ENCODE measurements around the gene PRR22.

PRR22 gene

DNA sequence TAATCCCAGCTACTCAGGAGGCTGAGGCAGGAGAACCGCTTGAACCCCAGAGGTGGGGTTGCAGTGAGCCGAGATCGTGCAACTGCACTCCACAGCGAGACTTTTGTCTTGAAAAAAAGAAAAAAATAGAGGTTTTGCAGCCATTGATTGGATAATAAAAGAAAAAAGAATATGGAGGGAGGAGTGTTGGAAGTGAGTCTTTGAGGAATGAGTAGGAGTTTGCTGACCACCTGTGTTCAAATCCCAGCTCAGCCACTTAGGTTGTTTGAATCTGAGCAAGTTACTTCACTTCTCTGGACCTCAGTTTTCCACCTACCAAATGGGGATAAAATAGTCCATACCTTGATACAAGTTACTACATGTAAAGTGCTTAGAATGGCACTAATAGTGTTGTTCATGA lies 26.6 kb upstream of the PRR22 start:
- no peak overlapping the region for H2AFZ ChIP-seq (ENCODE audit: low read depth, low read length)
- H3K79me2 ChIP-seq (ENCODE audit: low read length): no peaks in the 10 kb centered on the region
- H3K4me3 ChIP-seq (ENCODE audit: low read length): no peak overlapping the region
- H3K4me2 ChIP-seq (ENCODE audit: low read length): no peak overlapping the region
- no peaks in the 10 kb centered on the region for H3K9me3 ChIP-seq (ENCODE audit: insufficient read depth, low read length)
- H3K9ac ChIP-seq (ENCODE audit: low read length): no peak overlapping the region
- H4K20me1 ChIP-seq (ENCODE audit: insufficient read depth, low read length): 0 out of 2 replicates have a peak, but pooled peaks cover 2% of the 10 kb centered on the region
- H3K27me3 ChIP-seq (ENCODE audit: low read depth, low read length): peaks cover 13% of the 10 kb centered on the region; the same call in 1 of the 2 replicates
- H3K4me1 ChIP-seq (ENCODE audit: low read length): no peaks in the 10 kb centered on the region
- TF ChIP-seq, protein P1, sequence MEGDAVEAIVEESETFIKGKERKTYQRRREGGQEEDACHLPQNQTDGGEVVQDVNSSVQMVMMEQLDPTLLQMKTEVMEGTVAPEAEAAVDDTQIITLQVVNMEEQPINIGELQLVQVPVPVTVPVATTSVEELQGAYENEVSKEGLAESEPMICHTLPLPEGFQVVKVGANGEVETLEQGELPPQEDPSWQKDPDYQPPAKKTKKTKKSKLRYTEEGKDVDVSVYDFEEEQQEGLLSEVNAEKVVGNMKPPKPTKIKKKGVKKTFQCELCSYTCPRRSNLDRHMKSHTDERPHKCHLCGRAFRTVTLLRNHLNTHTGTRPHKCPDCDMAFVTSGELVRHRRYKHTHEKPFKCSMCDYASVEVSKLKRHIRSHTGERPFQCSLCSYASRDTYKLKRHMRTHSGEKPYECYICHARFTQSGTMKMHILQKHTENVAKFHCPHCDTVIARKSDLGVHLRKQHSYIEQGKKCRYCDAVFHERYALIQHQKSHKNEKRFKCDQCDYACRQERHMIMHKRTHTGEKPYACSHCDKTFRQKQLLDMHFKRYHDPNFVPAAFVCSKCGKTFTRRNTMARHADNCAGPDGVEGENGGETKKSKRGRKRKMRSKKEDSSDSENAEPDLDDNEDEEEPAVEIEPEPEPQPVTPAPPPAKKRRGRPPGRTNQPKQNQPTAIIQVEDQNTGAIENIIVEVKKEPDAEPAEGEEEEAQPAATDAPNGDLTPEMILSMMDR (IDR thresholded peaks at IDR 0.05; ENCODE audit: low read depth, low read length): no peak
- TF ChIP-seq EZH2phosphoT487 (IDR thresholded peaks at IDR 0.05; ENCODE audit: low read depth): no peak
- no peak overlapping the region for H3K27ac ChIP-seq (ENCODE audit: low read length)
- H3K36me3 ChIP-seq (replicated peaks; ENCODE audit: low read depth, low read length): no peaks in the 10 kb centered on the region

DNA sequence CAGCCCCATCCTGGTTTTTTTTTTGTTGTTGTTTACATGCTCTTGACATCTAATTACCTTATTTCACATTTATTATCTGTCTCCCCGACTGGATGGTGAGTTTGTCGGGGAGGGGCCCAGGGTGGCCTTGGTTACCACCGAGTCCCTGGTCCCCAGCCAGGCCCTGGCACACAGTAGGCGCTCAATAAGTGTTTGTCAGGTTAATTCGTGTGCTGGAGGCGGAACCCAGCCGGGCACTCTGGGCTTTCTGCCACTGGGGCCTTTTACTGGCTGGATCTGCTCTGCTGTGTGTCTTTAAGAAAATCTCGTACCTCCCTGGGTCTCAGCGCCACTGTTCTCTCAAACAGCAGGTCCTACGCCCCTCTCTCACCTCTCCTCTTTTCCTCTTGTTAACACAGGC lies 24.9 kb upstream of the PRR22 start:
- Histone ChIP-seq H3K79me2 (ENCODE audit: low read length) (no peaks in the 10 kb centered on the region), H3K9me3 (ENCODE audit: insufficient read depth, low read length) (no peaks in the 10 kb centered on the region), H4K20me1 (ENCODE audit: insufficient read depth, low read length) (0 out of 2 replicates have a peak, but pooled peaks cover 2% of the 10 kb centered on the region), H3K27me3 (ENCODE audit: low read depth, low read length) (peaks cover 16% of the 10 kb centered on the region), H3K27ac (ENCODE audit: low read length) (no peak overlapping the region), H3K36me3 (replicated peaks; ENCODE audit: low read depth, low read length) (no peaks in the 10 kb centered on the region), H3K4me1 (ENCODE audit: low read length) (peaks cover 2% of the 10 kb centered on the region), H3K4me2 (ENCODE audit: low read length) (no peak overlapping the region), H3K9ac (ENCODE audit: low read length) (no peak overlapping the region), H3K4me3 (ENCODE audit: low read length) (no peak overlapping the region), H2AFZ (ENCODE audit: low read depth, low read length) (no peak overlapping the region)
- TF ChIP-seq EZH2phosphoT487 (IDR thresholded peaks at IDR 0.05; ENCODE audit: low read depth): no peak
- TF ChIP-seq, protein P1 (IDR thresholded peaks at IDR 0.05; ENCODE audit: low read depth, low read length): no peak

DNA sequence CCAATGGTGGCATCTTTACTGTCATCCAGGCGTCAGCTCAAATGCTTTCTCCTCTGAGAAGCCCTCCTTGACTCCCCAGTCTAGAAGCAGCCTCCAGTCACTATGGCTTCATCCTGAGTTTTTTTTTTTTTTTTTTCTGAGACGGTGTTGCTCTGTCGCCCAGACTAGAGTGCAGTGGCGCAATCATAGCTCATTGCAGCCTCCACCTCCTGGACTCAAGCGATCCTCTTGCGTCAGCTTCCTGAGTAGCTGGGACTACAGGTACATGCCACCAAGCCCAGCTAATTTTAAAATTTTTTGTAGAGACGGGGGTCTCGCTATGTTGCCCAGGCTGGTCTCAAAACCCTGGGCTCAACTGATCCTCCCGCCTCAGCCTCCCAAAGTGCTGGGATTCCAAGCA lies 24.5 kb upstream of the PRR22 start:
- Histone ChIP-seq H2AFZ (ENCODE audit: low read depth, low read length) (no peak overlapping the region), H3K4me1 (ENCODE audit: low read length) (peaks cover 6% of the 10 kb centered on the region), H3K36me3 (replicated peaks; ENCODE audit: low read depth, low read length) (no peaks in the 10 kb centered on the region), H3K27ac (ENCODE audit: low read length) (no peak overlapping the region), H3K4me3 (ENCODE audit: low read length) (no peak overlapping the region), H3K79me2 (ENCODE audit: low read length) (no peaks in the 10 kb centered on the region), H3K9me3 (ENCODE audit: insufficient read depth, low read length) (no peaks in the 10 kb centered on the region), H3K9ac (ENCODE audit: low read length) (no peak overlapping the region), H4K20me1 (ENCODE audit: insufficient read depth, low read length) (0 out of 2 replicates have a peak, but pooled peaks cover under 1% of the 10 kb centered on the region), H3K27me3 (ENCODE audit: low read depth, low read length) (peaks cover 15% of the 10 kb centered on the region), H3K4me2 (ENCODE audit: low read length) (no peak overlapping the region)
- TF ChIP-seq, protein P1 (IDR thresholded peaks at IDR 0.05; ENCODE audit: low read depth, low read length): no peak
- TF ChIP-seq EZH2phosphoT487 (IDR thresholded peaks at IDR 0.05; ENCODE audit: low read depth): no peak

DNA sequence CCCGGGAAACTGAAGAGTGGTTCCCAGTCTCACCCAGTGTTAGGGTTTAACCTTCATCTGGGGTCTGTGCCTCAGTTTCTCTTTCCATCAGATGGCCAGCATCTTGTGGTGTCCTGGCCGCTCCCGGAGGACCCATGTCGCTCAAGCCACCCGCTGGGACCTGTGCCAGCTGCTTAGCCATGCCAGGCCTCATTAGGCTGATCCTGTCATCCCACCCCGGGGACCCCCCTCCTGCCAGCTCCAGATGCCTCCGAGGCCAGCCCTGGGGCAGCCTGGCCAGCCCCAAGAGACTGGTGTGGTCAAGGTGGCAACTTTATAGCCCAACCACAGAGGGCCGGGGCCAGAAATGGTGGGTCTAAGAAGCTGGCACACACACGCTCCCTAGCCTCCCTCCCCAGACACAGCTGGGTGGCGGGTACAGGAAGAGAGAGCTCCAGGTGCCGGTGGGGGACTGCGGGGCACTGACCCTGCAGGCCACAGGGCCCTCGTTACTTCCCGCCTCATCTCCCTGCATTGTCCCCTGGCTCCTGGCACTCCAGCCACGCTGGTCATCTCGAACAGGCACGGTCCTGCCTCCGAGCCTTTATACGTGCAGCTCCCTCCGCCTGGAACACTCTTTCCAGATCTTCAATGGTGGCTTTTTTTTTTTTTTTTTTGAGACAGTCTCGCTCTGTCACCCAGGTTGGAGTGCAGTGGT lies 23.7 kb upstream of the PRR22 start:
- Histone ChIP-seq H3K36me3 (replicated peaks; ENCODE audit: low read depth, low read length) (no peaks in the 10 kb centered on the region), H3K27ac (ENCODE audit: low read length) (no peak overlapping the region), H2AFZ (ENCODE audit: low read depth, low read length) (no peak overlapping the region), H3K4me2 (ENCODE audit: low read length) (no peak overlapping the region), H3K79me2 (ENCODE audit: low read length) (no peaks in the 10 kb centered on the region), H3K4me3 (ENCODE audit: low read length) (no peak overlapping the region), H3K9me3 (ENCODE audit: insufficient read depth, low read length) (no peaks in the 10 kb centered on the region), H4K20me1 (ENCODE audit: insufficient read depth, low read length) (no peaks in the 10 kb centered on the region), H3K4me1 (ENCODE audit: low read length) (peaks cover 11% of the 10 kb centered on the region), H3K9ac (ENCODE audit: low read length) (no peak overlapping the region), H3K27me3 (ENCODE audit: low read depth, low read length) (peaks cover 14% of the 10 kb centered on the region)
- TF ChIP-seq, protein P1 (IDR thresholded peaks at IDR 0.05; ENCODE audit: low read depth, low read length): no peak
- TF ChIP-seq EZH2phosphoT487 (IDR thresholded peaks at IDR 0.05; ENCODE audit: low read depth): no peak

Measured in OCI-LY3 (cell line).